K562 (cell line): ENCODE measurements around the gene CREB3L4. TPM values are rescaled to one million over a fixed set of nuclear protein-coding genes. Genes with fewer than 3 reads are reported as not detected.

Source experiments
- ASH1L ChIP-seq: fragments of 450-650 bp; IDR thresholded peaks from 2 replicates; pipeline ENCODE4 v1.6.1; 2018; ENCODE audit warnings: borderline replicate concordance, mild to moderate bottlenecking, low read depth; ENCODE audit not compliant: partially characterized antibody
- CBX3 ChIP-seq, 2 experiments: IDR thresholded peaks; 1 replicate in 1 of 2; 2 replicates in 1 of 2; pipeline ENCODE4 v1.6.1; 2012; ENCODE audit warnings: inconsistent platforms in 2 of 2, low read length in 2 of 2, borderline replicate concordance in 1 of 2, control low read depth in 1 of 2
- FOXM1 ChIP-seq, 2 experiments: fragments of 450-650 bp in 1 of 2; sonication (generic) in 1 of 2; formaldehyde crosslinking in 1 of 2; IDR thresholded peaks; 2 replicates each; pipeline versions ENCODE4 v1.6.1 to v1.9.0; 2017 to 2022; ENCODE audit warnings: low read depth in 2 of 2, mild to moderate bottlenecking in 2 of 2, missing genetic modification reagents in 1 of 2, moderate library complexity in 1 of 2
- GTF2F1 ChIP-seq: IDR thresholded peaks from 2 replicates; pipeline ENCODE4 v1.6.1; 2011; ENCODE audit warnings: low read depth, low read length, improper control_type of control experiment
- KDM4B ChIP-seq, 2 experiments: fragments of 450-650 bp in 1 of 2; sonication (generic) in 1 of 2; IDR thresholded peaks; 2 replicates each; pipeline ENCODE4 v1.6.1; 2016 to 2017; ENCODE audit warnings: borderline replicate concordance in 2 of 2, antibody characterized with exemption in 1 of 2, low read depth in 1 of 2, mild to moderate bottlenecking in 1 of 2
- MEIS2 ChIP-seq: fragments of 450-650 bp; IDR thresholded peaks from 2 replicates; pipeline ENCODE4 v1.6.1; 2014; ENCODE audit warnings: mild to moderate bottlenecking; ENCODE audit not compliant: partially characterized antibody
- MYNN ChIP-seq, 2 experiments: sonication (generic); formaldehyde crosslinking in 1 of 2; IDR thresholded peaks; 2 replicates each; pipeline versions ENCODE4 v1.5.0 to v1.6.1; 2016 to 2020; ENCODE audit warnings: antibody characterized with exemption in 1 of 2, missing genetic modification reagents in 1 of 2
- NCOA6 ChIP-seq: fragments of 450-650 bp; IDR thresholded peaks from 2 replicates; pipeline ENCODE4 v1.6.1; 2017; ENCODE audit warnings: mild to moderate bottlenecking
- NFE2L1 ChIP-seq: fragments of 450-650 bp; IDR thresholded peaks from 2 replicates; pipeline ENCODE4 v1.6.1; 2016; ENCODE audit warnings: missing genetic modification characterization, low read depth, mild to moderate bottlenecking, missing compliant biosample characterization, moderate library complexity, borderline replicate concordance
- NONO ChIP-seq, 2 experiments: fragments of 200-400 bp in 1 of 2; fragments of 450-650 bp in 1 of 2; formaldehyde crosslinking in 1 of 2; IDR thresholded peaks; 2 replicates each; pipeline ENCODE4 v1.6.1; 2017; ENCODE audit warnings: low read depth in 2 of 2, mild to moderate bottlenecking in 2 of 2, moderate library complexity in 2 of 2, low read length in 1 of 2
- PHF21A ChIP-seq: fragments of 450-650 bp; IDR thresholded peaks from 2 replicates; pipeline ENCODE4 v1.6.1; 2017; ENCODE audit warnings: low read depth, borderline replicate concordance
- RBBP5 ChIP-seq: fragments of 200-600 bp; sonication (generic); IDR thresholded peaks from 2 replicates; pipeline ENCODE4 v1.6.1; 2012; ENCODE audit warnings: borderline replicate concordance, mild to moderate bottlenecking, low read length, control low read depth, inconsistent platforms; ENCODE audit not compliant: insufficient read depth, poor library complexity, severe bottlenecking
- RBM15 ChIP-seq: fragments of 200-400 bp; formaldehyde crosslinking; IDR thresholded peaks from 2 replicates; pipeline ENCODE4 v1.6.1; 2018; ENCODE audit warnings: mild to moderate bottlenecking, low read length, moderate library complexity; ENCODE audit not compliant: insufficient read depth
- SAP30 ChIP-seq: fragments of 200-600 bp; sonication (generic); IDR thresholded peaks from 2 replicates; pipeline ENCODE4 v1.6.1; 2012; ENCODE audit warnings: borderline replicate concordance, low read depth, mild to moderate bottlenecking, moderate library complexity, low read length, control low read depth, inconsistent platforms; ENCODE audit not compliant: insufficient read depth, poor library complexity, severe bottlenecking
- SUPT5H ChIP-seq: fragments of 450-650 bp; IDR thresholded peaks from 2 replicates; pipeline ENCODE4 v1.6.1; 2016
- TARDBP ChIP-seq: fragments of 450-650 bp; IDR thresholded peaks from 2 replicates; pipeline ENCODE4 v1.6.1; 2016
- polyA plus RNA-seq, 8 experiments: library from polyadenylated mRNA; depleted of rRNA in 4 of 8; stranded (reverse) in 5 of 8; unstranded in 3 of 8; fragments of >200 nt; fragmentation: Nextera tagmentation in 2 of 8; fragmentation: Illumina TruSeq in 1 of 8; extraction: Ambion mirVana in 2 of 8; extraction: Trizol in 1 of 8; gene quantifications; 2 replicates each; pipeline versions ENCODE4 v1.2.1 to v1.2.3, GENCODE V29; 2011 to 2014; ENCODE audit warnings: inconsistent platforms in 1 of 8, missing spikeins in 1 of 8
- total RNA-seq, 7 experiments: library from RNA; depleted of rRNA in 6 of 7; stranded (reverse); fragments of >200 nt in 6 of 7; fragmentation: Illumina TruSeq in 2 of 7; extraction: Trizol in 2 of 7; gene quantifications; 2 replicates each; pipeline versions ENCODE4 v1.2.1 to v1.2.3, GENCODE V29; 2011 to 2021; ENCODE audit warnings: low replicate concordance in 1 of 7
- TF ChIP-seq, protein P1 (sequence below), 2 experiments: fragments of 450-650 bp in 1 of 2; sonication (generic) in 1 of 2; formaldehyde crosslinking in 1 of 2; IDR thresholded peaks in 1 of 2; conservative IDR thresholded peaks in 1 of 2; 2 replicates each; pipeline versions ENCODE4 v1.6.1 to v1.8.1; 2016 to 2023; ENCODE audit warnings: mild to moderate bottlenecking in 2 of 2, moderate library complexity in 2 of 2, inconsistent platforms in 1 of 2, missing genetic modification reagents in 1 of 2
- TF ChIP-seq, protein P2 (sequence below): fragments of 250-450 bp; sonication (Bioruptor Pico); IDR thresholded peaks from 2 replicates; pipeline ENCODE4 v1.4.0; 2020
- TF ChIP-seq, protein P3 (sequence below): fragments of 200-800 bp; sonication (Bioruptor generic); IDR thresholded peaks from 2 replicates; pipeline ENCODE4 v1.6.1; 2017; ENCODE audit warnings: missing genetic modification characterization, missing compliant biosample characterization
- TF ChIP-seq, protein P4 (sequence below): sonication (generic); formaldehyde crosslinking; IDR thresholded peaks from 2 replicates; pipeline ENCODE4 v1.8.0; 2022; ENCODE audit warnings: mild to moderate bottlenecking, missing genetic modification reagents

Gene CREB3L4
- total and polyA plus RNA-seq, 9 of the 15 experiments (the other 6 are each of a cell fraction or from before 2014, with no cell fraction given): 9.9 to 18.6 (median 13.9) TPM

DNA sequence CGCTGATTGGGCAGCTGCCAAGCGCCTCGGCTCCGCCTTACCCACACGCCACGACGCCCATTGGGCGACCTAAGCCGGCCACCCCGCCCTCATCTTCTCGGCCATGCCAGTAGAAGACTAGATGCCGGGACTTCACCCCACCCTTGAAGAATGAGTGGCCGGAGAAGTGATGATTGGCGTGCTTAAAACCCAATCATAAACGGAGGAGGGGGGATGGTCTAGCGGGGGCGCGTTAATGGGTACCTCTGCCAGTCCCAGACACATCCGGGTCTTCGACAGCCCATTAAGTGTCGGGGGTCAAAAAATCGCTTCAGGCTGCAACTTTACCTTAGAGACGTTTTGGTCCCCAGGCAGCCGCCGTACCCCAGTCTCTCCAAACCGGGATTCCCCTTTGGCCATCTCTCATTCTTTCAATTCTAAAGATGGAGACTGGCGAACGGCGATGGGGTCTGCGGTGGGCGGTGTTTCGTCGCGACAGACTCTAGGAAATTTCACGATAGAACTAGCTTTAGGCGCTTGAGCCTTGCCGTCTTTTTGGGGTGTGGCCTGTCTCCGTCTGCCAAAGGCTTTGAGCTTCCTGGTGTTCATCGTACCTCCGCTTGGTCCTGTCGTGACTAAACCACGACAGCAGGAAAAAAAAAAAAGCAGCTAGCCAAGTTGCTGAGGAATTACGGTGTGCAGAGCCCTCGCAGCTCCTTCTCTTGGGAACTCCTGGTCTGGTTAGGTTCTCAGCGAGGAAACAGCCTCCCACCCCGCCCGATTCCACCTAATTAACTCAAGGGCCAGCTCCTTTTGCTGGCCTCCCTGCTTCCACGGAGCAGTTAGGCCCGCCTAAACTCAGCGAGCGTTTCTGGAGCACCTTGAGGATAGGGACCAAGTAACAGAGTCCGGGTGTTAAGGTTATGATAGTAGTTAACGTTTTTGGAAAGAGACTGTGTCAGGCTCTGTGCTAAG lies 44.5 kb upstream of the CREB3L4 start, which contains the start of gene GATAD2B (continued):
- TF ChIP-seq, protein P1, sequence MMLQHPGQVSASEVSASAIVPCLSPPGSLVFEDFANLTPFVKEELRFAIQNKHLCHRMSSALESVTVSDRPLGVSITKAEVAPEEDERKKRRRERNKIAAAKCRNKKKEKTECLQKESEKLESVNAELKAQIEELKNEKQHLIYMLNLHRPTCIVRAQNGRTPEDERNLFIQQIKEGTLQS (IDR thresholded peaks at IDR 0.05): no peak
- TF ChIP-seq, protein P1 (CRISPR knock-in tag; conservative IDR thresholded peaks at IDR 0.05): 0 out of 2 replicates have a peak, but pooled peaks have one; percentile 63
- 0 out of 2 replicates have a peak, but pooled peaks have one; percentile 42 for TF ChIP-seq PHF21A
- peak; percentile 45 for TF ChIP-seq SUPT5H
- peak; percentile 78; the same call in 1 of the 2 replicates for TF ChIP-seq MYNN (IDR thresholded peaks at IDR 0.05)
- no peak for TF ChIP-seq MYNN (CRISPR knock-in tag; IDR thresholded peaks at IDR 0.05)
- 0 out of 3 replicates have a peak, but pooled peaks of 1 of the 2 experiments have one; percentile 66 for TF ChIP-seq CBX3 (IDR thresholded peaks at IDR 0.05; ENCODE audit: borderline replicate concordance in 1 of 2, low read length in 2 of 2)
- TF ChIP-seq SAP30: peak; percentile 25
- no peak for TF ChIP-seq RBM15
- TF ChIP-seq, protein P2, sequence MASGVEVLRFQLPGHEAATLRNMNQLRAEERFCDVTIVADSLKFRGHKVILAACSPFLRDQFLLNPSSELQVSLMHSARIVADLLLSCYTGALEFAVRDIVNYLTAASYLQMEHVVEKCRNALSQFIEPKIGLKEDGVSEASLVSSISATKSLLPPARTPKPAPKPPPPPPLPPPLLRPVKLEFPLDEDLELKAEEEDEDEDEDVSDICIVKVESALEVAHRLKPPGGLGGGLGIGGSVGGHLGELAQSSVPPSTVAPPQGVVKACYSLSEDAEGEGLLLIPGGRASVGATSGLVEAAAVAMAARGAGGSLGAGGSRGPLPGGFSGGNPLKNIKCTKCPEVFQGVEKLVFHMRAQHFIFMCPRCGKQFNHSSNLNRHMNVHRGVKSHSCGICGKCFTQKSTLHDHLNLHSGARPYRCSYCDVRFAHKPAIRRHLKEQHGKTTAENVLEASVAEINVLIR: 0 out of 2 replicates have a peak, but pooled peaks have one; percentile 14
- TF ChIP-seq, protein P3, sequence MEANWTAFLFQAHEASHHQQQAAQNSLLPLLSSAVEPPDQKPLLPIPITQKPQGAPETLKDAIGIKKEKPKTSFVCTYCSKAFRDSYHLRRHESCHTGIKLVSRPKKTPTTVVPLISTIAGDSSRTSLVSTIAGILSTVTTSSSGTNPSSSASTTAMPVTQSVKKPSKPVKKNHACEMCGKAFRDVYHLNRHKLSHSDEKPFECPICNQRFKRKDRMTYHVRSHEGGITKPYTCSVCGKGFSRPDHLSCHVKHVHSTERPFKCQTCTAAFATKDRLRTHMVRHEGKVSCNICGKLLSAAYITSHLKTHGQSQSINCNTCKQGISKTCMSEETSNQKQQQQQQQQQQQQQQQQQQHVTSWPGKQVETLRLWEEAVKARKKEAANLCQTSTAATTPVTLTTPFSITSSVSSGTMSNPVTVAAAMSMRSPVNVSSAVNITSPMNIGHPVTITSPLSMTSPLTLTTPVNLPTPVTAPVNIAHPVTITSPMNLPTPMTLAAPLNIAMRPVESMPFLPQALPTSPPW: peak; percentile 90
- 0 out of 2 replicates have a peak, but pooled peaks have one; percentile 32 for TF ChIP-seq TARDBP
- TF ChIP-seq, protein P4, sequence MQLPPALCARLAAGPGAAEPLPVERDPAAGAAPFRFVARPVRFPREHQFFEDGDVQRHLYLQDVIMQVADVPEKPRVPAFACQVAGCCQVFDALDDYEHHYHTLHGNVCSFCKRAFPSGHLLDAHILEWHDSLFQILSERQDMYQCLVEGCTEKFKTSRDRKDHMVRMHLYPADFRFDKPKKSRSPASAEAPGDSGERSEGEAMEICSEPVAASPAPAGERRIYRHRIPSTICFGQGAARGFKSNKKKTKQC (CRISPR knock-in tag): peak; percentile 39; the same call in 1 of the 2 replicates
- TF ChIP-seq RBBP5: no peak
- TF ChIP-seq NCOA6: no peak
- TF ChIP-seq ASH1L: peak; percentile 96
- peak; percentile 30 for TF ChIP-seq MEIS2
- no peak for TF ChIP-seq NONO (IDR thresholded peaks at IDR 0.05; ENCODE audit: low read depth in 2 of 2, low read length in 1 of 2)
- TF ChIP-seq FOXM1 (IDR thresholded peaks at IDR 0.05; ENCODE audit: low read depth): peak; percentile 34
- TF ChIP-seq FOXM1 (CRISPR knock-in tag; IDR thresholded peaks at IDR 0.05; ENCODE audit: low read depth): no peak
- peak in 1 of 2 experiments; percentile 83; a peak in 1 of 4 replicates for TF ChIP-seq KDM4B (IDR thresholded peaks at IDR 0.05; ENCODE audit: borderline replicate concordance in 2 of 2, low read depth in 1 of 2)
- TF ChIP-seq NFE2L1 (tag): no peak
- no peak for TF ChIP-seq GTF2F1
